ENCODE results near the gene OTOP2. TPM values are rescaled to one million over a fixed set of nuclear protein-coding genes. Genes with fewer than 3 reads are reported as not detected.

OTOP2 gene
- total RNA-seq, 2 donors from 2014 or later, result not detected

GRCh38 chr17:74949455-74950115 is 25.5 kb downstream of the OTOP2 start:
- ATAC-seq (replicated peaks), result no peak
- Mint-ChIP-seq H3K27ac (no peak overlapping the region), H3K4me1 (no peaks in the 10 kb centered on the region), H3K9me3 (no peaks in the 10 kb centered on the region), H3K36me3 (ENCODE audit: low read depth) (no peaks in the 10 kb centered on the region), H3K4me3 (no peak overlapping the region), H3K27me3 (no peaks in the 10 kb centered on the region)

GRCh38 chr17:74950207-74950606 is 26.1 kb downstream of the OTOP2 start:
- Mint-ChIP-seq H3K36me3 (ENCODE audit: low read depth) (no peaks in the 10 kb centered on the region), H3K4me3 (no peak overlapping the region), H3K27me3 (no peaks in the 10 kb centered on the region), H3K9me3 (no peaks in the 10 kb centered on the region), H3K27ac (no peak overlapping the region), H3K4me1 (no peaks in the 10 kb centered on the region)
- ATAC-seq (replicated peaks), result no peak

GRCh38 chr17:74951065-74951464 is 27.0 kb downstream of the OTOP2 start:
- Mint-ChIP-seq H3K36me3 (ENCODE audit: low read depth) (no peaks in the 10 kb centered on the region), H3K4me3 (no peak overlapping the region), H3K4me1 (no peaks in the 10 kb centered on the region), H3K27me3 (no peaks in the 10 kb centered on the region), H3K27ac (no peak overlapping the region), H3K9me3 (no peaks in the 10 kb centered on the region)
- no peak for ATAC-seq (replicated peaks)

- Mint-ChIP-seq H3K36me3 (ENCODE audit: low read depth) (no peaks in the 10 kb centered on the region), H3K27me3 (no peaks in the 10 kb centered on the region), H3K27ac (no peak overlapping the region), H3K9me3 (no peaks in the 10 kb centered on the region), H3K4me1 (no peaks in the 10 kb centered on the region), H3K4me3 (no peak overlapping the region)
- ATAC-seq (replicated peaks), result no peak
These were observed 27.8 kb downstream of the OTOP2 start for GRCh38 chr17:74951680-74952421.

- Mint-ChIP-seq H3K27ac (no peak overlapping the region), H3K36me3 (ENCODE audit: low read depth) (no peaks in the 10 kb centered on the region), H3K4me3 (no peak overlapping the region), H3K9me3 (no peaks in the 10 kb centered on the region), H3K4me1 (no peaks in the 10 kb centered on the region), H3K27me3 (no peaks in the 10 kb centered on the region)
- no peak for ATAC-seq (replicated peaks)
These were observed 28.5 kb downstream of the OTOP2 start for GRCh38 chr17:74952431-74953133.

GRCh38 chr17:74953134-74953687 is 29.1 kb downstream of the OTOP2 start:
- Mint-ChIP-seq H3K36me3 (ENCODE audit: low read depth) (no peaks in the 10 kb centered on the region), H3K27me3 (no peaks in the 10 kb centered on the region), H3K27ac (no peak overlapping the region), H3K4me3 (no peak overlapping the region), H3K9me3 (no peaks in the 10 kb centered on the region), H3K4me1 (no peaks in the 10 kb centered on the region)
- no peak for ATAC-seq (replicated peaks)

- H3K4me3 Mint-ChIP-seq, result no peak overlapping the region
- no peaks in the 10 kb centered on the region for H3K36me3 Mint-ChIP-seq (ENCODE audit: low read depth)
- ATAC-seq (replicated peaks), result no peak
- no peaks in the 10 kb centered on the region for H3K9me3 Mint-ChIP-seq
- no peaks in the 10 kb centered on the region for H3K4me1 Mint-ChIP-seq
- no peak overlapping the region for H3K27ac Mint-ChIP-seq
- H3K27me3 Mint-ChIP-seq, result no peaks in the 10 kb centered on the region
These were observed 30.0 kb downstream of the OTOP2 start for GRCh38 chr17:74954115-74954514.

- Mint-ChIP-seq H3K9me3 (no peaks in the 10 kb centered on the region), H3K36me3 (ENCODE audit: low read depth) (no peaks in the 10 kb centered on the region), H3K4me1 (no peaks in the 10 kb centered on the region), H3K27me3 (no peaks in the 10 kb centered on the region), H3K4me3 (no peak overlapping the region), H3K27ac (no peak overlapping the region)
- ATAC-seq (replicated peaks), result no peak
These were observed 30.8 kb downstream of the OTOP2 start for GRCh38 chr17:74954665-74955421.

- Mint-ChIP-seq H3K4me3 (no peak overlapping the region), H3K4me1 (no peaks in the 10 kb centered on the region), H3K36me3 (ENCODE audit: low read depth) (no peaks in the 10 kb centered on the region)
These were observed 32.0 kb downstream of the OTOP2 start for GRCh38 chr17:74956093-74956492.

GRCh38 chr17:74957935-74958740 is 34.1 kb downstream of the OTOP2 start:
- Mint-ChIP-seq H3K36me3 (ENCODE audit: low read depth) (no peaks in the 10 kb centered on the region), H3K9me3 (no peaks in the 10 kb centered on the region), H3K27ac (no peak overlapping the region), H3K27me3 (no peaks in the 10 kb centered on the region), H3K4me3 (no peak overlapping the region), H3K4me1 (peaks cover 4% of the 10 kb centered on the region)
- ATAC-seq (replicated peaks), result peak; percentile 49

More at GRCh38 chr17:74956093-74956492, 32.0 kb downstream of the OTOP2 start:
- ATAC-seq (replicated peaks), result no peak
- no peak overlapping the region for H3K27ac Mint-ChIP-seq
- no peaks in the 10 kb centered on the region for H3K9me3 Mint-ChIP-seq
- H3K27me3 Mint-ChIP-seq, result no peaks in the 10 kb centered on the region

GRCh38 chr17:74959826-74960515 is 35.9 kb downstream of the OTOP2 start:
- no peak overlapping the region for H3K27ac Mint-ChIP-seq
- no peak overlapping the region for H3K4me3 Mint-ChIP-seq
- H3K9me3 Mint-ChIP-seq, result no peaks in the 10 kb centered on the region
- no peak for ATAC-seq (replicated peaks)
- no peaks in the 10 kb centered on the region for H3K27me3 Mint-ChIP-seq
- no peaks in the 10 kb centered on the region for H3K36me3 Mint-ChIP-seq (ENCODE audit: low read depth)
- peaks cover 4% of the 10 kb centered on the region for H3K4me1 Mint-ChIP-seq

- H3K27ac Mint-ChIP-seq, result no peak overlapping the region
- H3K27me3 Mint-ChIP-seq, result no peaks in the 10 kb centered on the region
- H3K4me3 Mint-ChIP-seq, result no peak overlapping the region
- no peaks in the 10 kb centered on the region for H3K9me3 Mint-ChIP-seq
- no peaks in the 10 kb centered on the region for H3K36me3 Mint-ChIP-seq (ENCODE audit: low read depth)
- ATAC-seq (replicated peaks), result peak; percentile 45
- peaks cover 4% of the 10 kb centered on the region for H3K4me1 Mint-ChIP-seq
These were observed 36.7 kb downstream of the OTOP2 start for GRCh38 chr17:74960570-74961342.

Measured in activated T-helper 17 cell treated with anti-CD3 and anti-CD28 coated beads, Interleukin-2, amount 50 U/mL, for 72 hours (primary cell).